HG03521 (cell line): ENCODE measurements around the gene HERC5.
A peak's percentile ranks its signal among the peaks of the same experiment; 100 is the strongest.
"Not testable (repeated sequence)": the region's sequence is repeated elsewhere in the genome, so short reads cannot be mapped to it uniquely, and the experiment has no call there.

Experiments used
- ATAC-seq: cut with Tn5 transposase; IDR thresholded peaks from one replicate; pipeline ENCODE4 v1.9.1; 2021; ENCODE audit warnings: mild to moderate bottlenecking, moderate library complexity; ENCODE audit not compliant: unreplicated experiment

Gene HERC5

GRCh38 chr4:88517825-88518224 is 60.9 kb downstream of the HERC5 start:
- no peak for ATAC-seq

- ATAC-seq, result no peak
Measured at GRCh38 chr4:88518911-88519310, 62.0 kb downstream of the HERC5 start.

- peak; percentile 19 for ATAC-seq
Measured at GRCh38 chr4:88522702-88523324, 65.9 kb downstream of the HERC5 start.

GRCh38 chr4:88523325-88524129 is 66.6 kb downstream of the HERC5 start, which contains the start of gene PYURF:
Gene PYURF (minus strand): TSS chr4:88523776. CDS start chr4:88523700, 76 bp downstream.
- peak; percentile 75 for ATAC-seq

GRCh38 chr4:88524171-88524570 is 67.3 kb downstream of the HERC5 start:
- ATAC-seq, result no peak

GRCh38 chr4:88526221-88526815 is 69.4 kb downstream of the HERC5 start:
- ATAC-seq, result no peak

- no peak for ATAC-seq
Measured at GRCh38 chr4:88527787-88528186, 70.9 kb downstream of the HERC5 start.

- no peak for ATAC-seq
Measured at GRCh38 chr4:88528861-88529260, 71.9 kb downstream of the HERC5 start.

- ATAC-seq, result no peak
Measured at GRCh38 chr4:88531549-88531948, 74.6 kb downstream of the HERC5 start.

GRCh38 chr4:88533088-88533790 is 76.3 kb downstream of the HERC5 start:
- ATAC-seq, result no peak

- ATAC-seq, result no peak
Measured at GRCh38 chr4:88533937-88534750, 77.2 kb downstream of the HERC5 start.

- no peak for ATAC-seq
Measured at GRCh38 chr4:88535090-88535755, 78.3 kb downstream of the HERC5 start.

- no peak for ATAC-seq
Measured at GRCh38 chr4:88537709-88538108, 80.8 kb downstream of the HERC5 start.

GRCh38 chr4:88539322-88540068 is 82.6 kb downstream of the HERC5 start:
- not testable (repeated sequence) for ATAC-seq

GRCh38 chr4:88549815-88550214 is 92.9 kb downstream of the HERC5 start:
- no peak for ATAC-seq
